ENCODE results near the gene MTRF1. TPM values are rescaled to one million over a fixed set of nuclear protein-coding genes. Genes with fewer than 3 reads are reported as not detected.
A peak's percentile ranks its signal among the peaks of the same experiment; 100 is the strongest.

The MTRF1 gene
- total and polyA plus RNA-seq, 9 of the 15 experiments (the other 6 are each of a cell fraction or from before 2014, with no cell fraction given), result 12.5 to 33.7 (median 20.1) TPM

DNA sequence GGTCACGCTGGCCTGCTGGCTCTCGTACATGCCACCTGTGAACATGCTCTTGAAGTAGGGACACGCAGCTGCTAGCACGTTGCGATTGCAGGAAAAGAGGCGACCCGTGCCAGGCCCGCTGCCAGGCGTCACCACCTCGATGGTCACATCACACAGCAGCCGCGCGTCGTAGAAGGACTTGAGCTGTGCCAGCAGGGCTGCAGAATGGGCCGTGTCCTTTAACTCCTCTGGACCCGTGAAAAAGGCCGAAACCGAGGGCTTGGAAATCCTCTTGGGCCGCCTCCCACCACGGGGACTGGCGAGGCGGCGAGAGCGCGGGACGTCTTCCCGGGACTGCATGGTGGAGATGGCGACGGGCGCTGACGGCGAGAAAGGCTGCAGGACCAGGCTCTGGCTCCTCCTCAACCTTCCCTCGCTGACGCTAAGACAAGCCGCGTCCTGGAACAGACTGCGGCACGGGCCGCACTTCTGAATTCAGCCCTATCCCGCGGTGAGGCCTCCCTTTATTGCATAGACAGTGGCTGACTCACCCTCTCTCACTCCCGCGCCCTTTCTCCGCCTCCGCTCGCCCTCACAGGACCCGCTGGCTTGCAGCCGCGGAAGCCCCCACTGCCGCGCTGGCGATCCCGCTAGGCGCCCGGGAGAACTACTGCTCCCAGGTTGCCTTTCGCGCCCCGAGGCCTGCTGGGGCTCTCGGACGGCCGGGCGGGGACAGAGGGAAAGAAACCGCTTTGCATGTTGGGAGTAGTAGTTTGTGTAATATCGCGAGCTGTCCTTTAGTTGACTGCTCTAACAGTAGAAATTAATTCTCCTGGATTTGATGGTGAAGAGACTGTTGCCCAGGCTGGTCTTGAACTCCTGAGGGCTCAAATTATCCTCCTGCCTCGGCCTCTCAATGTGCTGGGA is 69.2 kb downstream of the MTRF1 start, which contains the start of gene KBTBD7 (continued):
- TF ChIP-seq, protein P1, sequence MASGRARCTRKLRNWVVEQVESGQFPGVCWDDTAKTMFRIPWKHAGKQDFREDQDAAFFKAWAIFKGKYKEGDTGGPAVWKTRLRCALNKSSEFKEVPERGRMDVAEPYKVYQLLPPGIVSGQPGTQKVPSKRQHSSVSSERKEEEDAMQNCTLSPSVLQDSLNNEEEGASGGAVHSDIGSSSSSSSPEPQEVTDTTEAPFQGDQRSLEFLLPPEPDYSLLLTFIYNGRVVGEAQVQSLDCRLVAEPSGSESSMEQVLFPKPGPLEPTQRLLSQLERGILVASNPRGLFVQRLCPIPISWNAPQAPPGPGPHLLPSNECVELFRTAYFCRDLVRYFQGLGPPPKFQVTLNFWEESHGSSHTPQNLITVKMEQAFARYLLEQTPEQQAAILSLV (tag; IDR thresholded peaks at IDR 0.05), result no peak
- TF ChIP-seq ZNF717 (CRISPR knock-in tag; IDR thresholded peaks at IDR 0.05) (no peak), XRCC3 (IDR thresholded peaks at IDR 0.05) (no peak), MCM3 (IDR thresholded peaks at IDR 0.05) (no peak), POLR3G (IDR thresholded peaks at IDR 0.05; ENCODE audit: extremely low read depth, insufficient read length, insufficient replicate concordance) (no peak), KAT2B (IDR thresholded peaks at IDR 0.05; ENCODE audit: low read depth, low read length) (no peak), BCL6 (CRISPR knock-in tag; IDR thresholded peaks at IDR 0.05) (no peak), TCF7L2 (IDR thresholded peaks at IDR 0.05; ENCODE audit: low read depth, low read length) (no peak), CBX3 (IDR thresholded peaks at IDR 0.05; ENCODE audit: borderline replicate concordance in 1 of 2, low read length in 2 of 2) (no peak)
- TF ChIP-seq, protein P2, sequence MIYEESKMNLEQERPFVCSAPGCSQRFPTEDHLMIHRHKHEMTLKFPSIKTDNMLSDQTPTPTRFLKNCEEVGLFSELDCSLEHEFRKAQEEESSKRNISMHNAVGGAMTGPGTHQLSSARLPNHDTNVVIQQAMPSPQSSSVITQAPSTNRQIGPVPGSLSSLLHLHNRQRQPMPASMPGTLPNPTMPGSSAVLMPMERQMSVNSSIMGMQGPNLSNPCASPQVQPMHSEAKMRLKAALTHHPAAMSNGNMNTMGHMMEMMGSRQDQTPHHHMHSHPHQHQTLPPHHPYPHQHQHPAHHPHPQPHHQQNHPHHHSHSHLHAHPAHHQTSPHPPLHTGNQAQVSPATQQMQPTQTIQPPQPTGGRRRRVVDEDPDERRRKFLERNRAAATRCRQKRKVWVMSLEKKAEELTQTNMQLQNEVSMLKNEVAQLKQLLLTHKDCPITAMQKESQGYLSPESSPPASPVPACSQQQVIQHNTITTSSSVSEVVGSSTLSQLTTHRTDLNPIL (CRISPR knock-in tag; IDR thresholded peaks at IDR 0.05), result no peak
- TF ChIP-seq, protein P3, sequence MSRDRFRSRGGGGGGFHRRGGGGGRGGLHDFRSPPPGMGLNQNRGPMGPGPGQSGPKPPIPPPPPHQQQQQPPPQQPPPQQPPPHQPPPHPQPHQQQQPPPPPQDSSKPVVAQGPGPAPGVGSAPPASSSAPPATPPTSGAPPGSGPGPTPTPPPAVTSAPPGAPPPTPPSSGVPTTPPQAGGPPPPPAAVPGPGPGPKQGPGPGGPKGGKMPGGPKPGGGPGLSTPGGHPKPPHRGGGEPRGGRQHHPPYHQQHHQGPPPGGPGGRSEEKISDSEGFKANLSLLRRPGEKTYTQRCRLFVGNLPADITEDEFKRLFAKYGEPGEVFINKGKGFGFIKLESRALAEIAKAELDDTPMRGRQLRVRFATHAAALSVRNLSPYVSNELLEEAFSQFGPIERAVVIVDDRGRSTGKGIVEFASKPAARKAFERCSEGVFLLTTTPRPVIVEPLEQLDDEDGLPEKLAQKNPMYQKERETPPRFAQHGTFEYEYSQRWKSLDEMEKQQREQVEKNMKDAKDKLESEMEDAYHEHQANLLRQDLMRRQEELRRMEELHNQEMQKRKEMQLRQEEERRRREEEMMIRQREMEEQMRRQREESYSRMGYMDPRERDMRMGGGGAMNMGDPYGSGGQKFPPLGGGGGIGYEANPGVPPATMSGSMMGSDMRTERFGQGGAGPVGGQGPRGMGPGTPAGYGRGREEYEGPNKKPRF (IDR thresholded peaks at IDR 0.05; ENCODE audit: low read depth, low read length), result no peak
- TF ChIP-seq, protein P4, sequence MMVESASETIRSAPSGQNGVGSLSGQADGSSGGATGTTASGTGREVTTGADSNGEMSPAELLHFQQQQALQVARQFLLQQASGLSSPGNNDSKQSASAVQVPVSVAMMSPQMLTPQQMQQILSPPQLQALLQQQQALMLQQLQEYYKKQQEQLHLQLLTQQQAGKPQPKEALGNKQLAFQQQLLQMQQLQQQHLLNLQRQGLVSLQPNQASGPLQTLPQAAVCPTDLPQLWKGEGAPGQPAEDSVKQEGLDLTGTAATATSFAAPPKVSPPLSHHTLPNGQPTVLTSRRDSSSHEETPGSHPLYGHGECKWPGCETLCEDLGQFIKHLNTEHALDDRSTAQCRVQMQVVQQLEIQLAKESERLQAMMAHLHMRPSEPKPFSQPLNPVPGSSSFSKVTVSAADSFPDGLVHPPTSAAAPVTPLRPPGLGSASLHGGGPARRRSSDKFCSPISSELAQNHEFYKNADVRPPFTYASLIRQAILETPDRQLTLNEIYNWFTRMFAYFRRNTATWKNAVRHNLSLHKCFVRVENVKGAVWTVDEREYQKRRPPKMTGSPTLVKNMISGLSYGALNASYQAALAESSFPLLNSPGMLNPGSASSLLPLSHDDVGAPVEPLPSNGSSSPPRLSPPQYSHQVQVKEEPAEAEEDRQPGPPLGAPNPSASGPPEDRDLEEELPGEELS (CRISPR knock-in tag; IDR thresholded peaks at IDR 0.05; ENCODE audit: borderline replicate concordance), result 0 out of 2 replicates have a peak, but pooled peaks have one; percentile 32
- TF ChIP-seq, protein P5, sequence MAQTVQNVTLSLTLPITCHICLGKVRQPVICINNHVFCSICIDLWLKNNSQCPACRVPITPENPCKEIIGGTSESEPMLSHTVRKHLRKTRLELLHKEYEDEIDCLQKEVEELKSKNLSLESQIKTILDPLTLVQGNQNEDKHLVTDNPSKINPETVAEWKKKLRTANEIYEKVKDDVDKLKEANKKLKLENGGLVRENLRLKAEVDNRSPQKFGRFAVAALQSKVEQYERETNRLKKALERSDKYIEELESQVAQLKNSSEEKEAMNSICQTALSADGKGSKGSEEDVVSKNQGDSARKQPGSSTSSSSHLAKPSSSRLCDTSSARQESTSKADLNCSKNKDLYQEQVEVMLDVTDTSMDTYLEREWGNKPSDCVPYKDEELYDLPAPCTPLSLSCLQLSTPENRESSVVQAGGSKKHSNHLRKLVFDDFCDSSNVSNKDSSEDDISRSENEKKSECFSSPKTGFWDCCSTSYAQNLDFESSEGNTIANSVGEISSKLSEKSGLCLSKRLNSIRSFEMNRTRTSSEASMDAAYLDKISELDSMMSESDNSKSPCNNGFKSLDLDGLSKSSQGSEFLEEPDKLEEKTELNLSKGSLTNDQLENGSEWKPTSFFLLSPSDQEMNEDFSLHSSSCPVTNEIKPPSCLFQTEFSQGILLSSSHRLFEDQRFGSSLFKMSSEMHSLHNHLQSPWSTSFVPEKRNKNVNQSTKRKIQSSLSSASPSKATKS (CRISPR knock-in tag; IDR thresholded peaks at IDR 0.05), result no peak
- TF ChIP-seq, protein P6, sequence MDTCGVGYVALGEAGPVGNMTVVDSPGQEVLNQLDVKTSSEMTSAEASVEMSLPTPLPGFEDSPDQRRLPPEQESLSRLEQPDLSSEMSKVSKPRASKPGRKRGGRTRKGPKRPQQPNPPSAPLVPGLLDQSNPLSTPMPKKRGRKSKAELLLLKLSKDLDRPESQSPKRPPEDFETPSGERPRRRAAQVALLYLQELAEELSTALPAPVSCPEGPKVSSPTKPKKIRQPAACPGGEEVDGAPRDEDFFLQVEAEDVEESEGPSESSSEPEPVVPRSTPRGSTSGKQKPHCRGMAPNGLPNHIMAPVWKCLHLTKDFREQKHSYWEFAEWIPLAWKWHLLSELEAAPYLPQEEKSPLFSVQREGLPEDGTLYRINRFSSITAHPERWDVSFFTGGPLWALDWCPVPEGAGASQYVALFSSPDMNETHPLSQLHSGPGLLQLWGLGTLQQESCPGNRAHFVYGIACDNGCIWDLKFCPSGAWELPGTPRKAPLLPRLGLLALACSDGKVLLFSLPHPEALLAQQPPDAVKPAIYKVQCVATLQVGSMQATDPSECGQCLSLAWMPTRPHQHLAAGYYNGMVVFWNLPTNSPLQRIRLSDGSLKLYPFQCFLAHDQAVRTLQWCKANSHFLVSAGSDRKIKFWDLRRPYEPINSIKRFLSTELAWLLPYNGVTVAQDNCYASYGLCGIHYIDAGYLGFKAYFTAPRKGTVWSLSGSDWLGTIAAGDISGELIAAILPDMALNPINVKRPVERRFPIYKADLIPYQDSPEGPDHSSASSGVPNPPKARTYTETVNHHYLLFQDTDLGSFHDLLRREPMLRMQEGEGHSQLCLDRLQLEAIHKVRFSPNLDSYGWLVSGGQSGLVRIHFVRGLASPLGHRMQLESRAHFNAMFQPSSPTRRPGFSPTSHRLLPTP (IDR thresholded peaks at IDR 0.05; ENCODE audit: borderline replicate concordance, extremely low read depth, insufficient read length), result no peak
